ENCODE results near the gene AJAP1. TPM values are rescaled to one million over a fixed set of nuclear protein-coding genes. Genes with fewer than 3 reads are reported as not detected.

Gene AJAP1
- total RNA-seq, 1 donor from 2014 or later: not detected

DNA sequence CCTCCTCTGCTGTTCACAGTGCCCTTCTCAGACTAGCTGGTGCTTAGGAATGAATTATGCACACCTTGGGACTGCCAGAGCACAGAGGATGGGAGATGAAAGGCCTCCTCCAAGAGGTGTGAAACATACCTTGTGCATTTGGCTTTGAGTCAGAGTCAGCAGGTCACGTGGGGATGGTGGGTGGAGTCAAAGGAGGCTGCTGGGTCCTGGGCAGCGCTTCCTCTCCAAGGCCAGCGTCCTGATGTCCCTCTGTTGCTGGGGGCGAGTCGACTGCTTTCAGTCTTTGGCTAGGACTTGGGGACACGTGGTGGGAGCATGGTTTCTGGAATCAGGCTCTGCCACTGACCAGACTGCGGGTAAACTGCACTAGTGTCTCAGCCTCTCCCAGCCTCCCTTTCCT is 91.2 kb downstream of the AJAP1 start:
- ATAC-seq: no peak
- DNase-seq (ENCODE audit: missing footprints): no peak
- intact Hi-C loops (cut with DNase I): no loop called here

DNA sequence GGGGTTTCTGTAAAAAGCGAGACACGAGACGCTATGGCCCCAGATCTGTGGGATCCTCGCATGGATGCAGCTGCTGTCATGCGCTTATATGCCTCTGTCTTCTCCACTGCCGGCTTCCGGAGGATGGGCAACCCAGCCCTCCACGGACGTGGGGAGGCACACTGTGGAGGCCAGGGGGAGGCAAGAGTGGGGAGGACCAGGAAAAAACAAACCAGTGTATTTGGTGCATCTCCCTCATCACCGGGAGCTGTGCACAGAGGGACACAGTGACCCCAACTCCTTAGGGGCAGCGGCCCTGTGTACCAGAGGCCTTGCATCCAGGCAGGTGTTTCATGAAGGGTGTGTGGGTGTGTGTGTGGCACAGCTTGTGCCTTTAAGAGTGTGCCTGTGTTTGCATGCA is 95.0 kb downstream of the AJAP1 start:
- ATAC-seq: no peak
- no peak for DNase-seq (ENCODE audit: missing footprints)
- intact Hi-C loops (cut with DNase I): no loop called here

DNA sequence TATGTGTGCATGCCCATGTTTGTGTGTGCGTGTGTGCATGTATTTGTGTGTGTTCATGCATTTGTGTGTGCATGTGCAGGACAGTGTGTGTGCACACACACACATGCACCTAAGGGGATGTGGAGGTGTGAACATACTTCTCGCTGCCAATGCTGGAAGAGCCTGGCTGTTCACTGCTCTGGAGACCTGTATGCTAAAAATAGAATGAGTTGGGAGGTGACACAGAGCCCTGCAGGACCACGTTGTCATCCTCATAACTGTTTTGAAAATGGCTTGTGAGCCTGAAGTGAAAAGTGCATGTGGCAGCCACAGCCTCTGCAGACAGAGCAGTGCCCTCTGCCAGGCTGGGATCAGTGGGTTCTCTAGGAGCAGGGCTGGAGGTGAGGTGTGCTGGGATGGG is 95.8 kb downstream of the AJAP1 start:
- ATAC-seq (no peak), DNase-seq (ENCODE audit: missing footprints) (no peak)
- intact Hi-C loops (cut with DNase I): no loop called here

DNA sequence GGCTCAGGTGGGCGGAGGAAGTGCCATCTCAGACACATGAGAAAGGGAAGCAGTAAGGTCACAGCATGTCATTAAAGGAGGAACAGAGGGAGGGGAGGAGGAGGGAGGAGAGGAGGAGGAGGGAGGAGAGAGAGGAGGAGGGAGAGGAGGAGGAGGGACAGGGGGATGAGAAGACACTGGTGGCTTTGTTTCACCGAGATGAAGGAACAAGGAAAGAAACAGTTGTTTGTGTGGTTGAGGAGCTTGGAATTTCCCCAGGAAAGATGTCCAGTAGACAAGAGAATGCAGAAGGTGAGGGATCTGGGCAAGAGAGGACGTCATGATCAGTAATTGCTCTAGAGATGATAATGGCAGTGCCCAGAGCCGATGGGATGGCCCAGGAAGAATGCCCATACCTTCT is 97.7 kb downstream of the AJAP1 start:
- intact Hi-C loops (cut with DNase I): no loop called here
- no peak for ATAC-seq
- DNase-seq (ENCODE audit: missing footprints): no peak

DNA sequence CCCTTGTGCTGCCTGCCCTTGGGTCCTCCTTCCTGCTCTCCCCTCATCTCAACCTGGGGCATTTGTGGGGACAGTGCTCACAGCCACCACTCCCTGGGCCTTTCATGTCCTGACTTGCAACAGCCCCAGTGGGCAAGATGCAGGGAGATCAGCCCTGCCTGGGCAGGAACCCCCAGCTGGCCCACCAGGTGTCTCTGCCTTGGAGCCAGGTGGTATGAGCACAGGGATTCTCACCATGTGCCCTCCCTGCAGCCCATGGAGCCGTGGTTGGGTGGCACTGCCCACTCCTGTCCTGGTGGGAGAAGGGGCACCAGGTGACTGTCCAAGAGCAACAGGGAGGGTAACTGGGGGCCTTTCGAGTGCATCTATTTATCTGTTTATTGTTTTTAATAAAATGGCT is 100.4 kb downstream of the AJAP1 start:
- ATAC-seq (no peak), DNase-seq (ENCODE audit: missing footprints) (no peak)
- intact Hi-C loops (cut with DNase I): no loop called here

DNA sequence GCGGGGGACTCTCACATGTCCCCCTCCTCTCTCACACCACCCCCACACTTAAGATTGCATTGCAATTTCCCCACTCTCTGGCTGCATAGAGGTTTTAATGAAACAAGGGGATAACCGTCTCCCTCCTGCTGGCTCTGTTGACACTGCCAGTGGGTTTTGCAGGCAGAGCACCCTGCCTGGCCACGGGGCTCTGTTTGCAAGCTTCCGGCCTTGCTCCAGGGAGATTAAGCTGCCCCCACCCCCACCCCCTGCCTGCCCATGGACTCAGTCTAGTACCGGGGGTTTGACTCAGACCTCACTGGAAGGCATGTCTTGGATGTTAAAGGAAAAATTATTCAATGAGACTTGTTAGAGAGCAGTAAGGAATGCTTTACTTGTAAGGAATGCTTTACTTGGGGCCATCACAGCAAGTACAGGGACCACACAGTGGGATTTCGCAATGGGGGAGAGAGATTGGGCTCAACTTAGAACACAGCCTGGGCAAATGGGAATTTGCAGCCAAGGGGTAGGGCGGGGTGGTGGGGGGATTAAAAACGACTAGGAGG is 101.0 kb downstream of the AJAP1 start:
- DNase-seq (ENCODE audit: missing footprints) (no peak), ATAC-seq (no peak)
- intact Hi-C loops (cut with DNase I): no loop called here

GRCh38 chr1:4755864-4756504 is 101.6 kb downstream of the AJAP1 start:
- no peak for ATAC-seq
- intact Hi-C loops (cut with DNase I): no loop called here
- no peak for DNase-seq (ENCODE audit: missing footprints)

DNA sequence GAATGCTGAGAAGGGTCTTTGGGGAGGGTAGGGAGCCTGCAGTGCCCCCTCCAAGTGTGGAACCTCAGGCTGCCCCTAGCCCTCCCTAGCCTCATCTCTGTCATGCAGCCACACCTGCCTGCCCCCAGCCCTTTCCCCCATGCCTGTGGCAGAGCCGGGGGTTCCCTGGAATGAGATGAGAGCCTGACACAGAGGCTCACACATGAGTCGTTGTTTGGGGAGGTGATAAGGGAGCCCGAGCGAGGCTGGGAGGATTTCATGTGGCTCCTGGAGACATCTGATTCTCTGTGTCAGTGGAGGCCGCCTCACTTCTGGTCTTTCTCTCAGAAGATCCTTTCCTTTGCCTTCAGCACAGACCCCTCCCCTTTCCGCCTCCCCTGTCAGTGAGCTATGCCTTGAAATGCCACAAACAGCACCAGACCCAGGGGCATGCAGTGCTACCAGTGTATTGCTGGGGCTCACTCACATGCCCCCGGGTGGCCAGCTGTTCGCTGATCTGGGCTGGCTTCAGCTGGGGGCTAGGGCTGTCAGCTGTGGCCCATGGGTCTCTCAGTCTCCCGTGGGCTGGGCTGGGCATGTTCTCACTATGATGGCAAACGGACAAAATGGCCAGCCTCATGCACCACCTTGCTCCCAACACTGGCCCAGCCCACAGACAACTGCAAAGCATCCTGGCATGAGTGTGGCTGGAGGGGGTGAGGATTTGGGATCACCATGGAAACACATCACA is 102.6 kb downstream of the AJAP1 start:
- intact Hi-C loops (cut with DNase I): no loop called here
- DNase-seq (ENCODE audit: missing footprints): no peak
- ATAC-seq: no peak

DNA sequence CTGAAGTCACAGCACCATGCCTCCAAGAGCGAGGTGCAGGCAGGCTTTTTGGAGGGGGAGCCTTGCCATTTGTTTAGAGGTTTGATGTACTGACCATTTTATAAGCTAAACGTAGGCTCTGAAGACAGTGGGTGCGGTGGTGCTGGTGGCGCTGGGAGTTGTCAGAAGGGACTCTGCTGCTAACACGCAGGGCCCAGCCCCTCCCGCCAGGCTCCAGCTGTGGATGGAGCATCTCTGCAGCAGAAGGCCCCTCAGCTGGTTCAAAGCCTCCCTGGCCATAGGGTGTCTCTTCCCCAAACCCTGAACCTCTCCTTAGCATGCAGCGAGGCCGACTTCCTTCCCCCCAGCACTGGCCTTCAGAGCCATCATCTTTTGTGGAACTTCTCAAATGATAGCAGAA is 105.3 kb downstream of the AJAP1 start:
- ATAC-seq (no peak), DNase-seq (ENCODE audit: missing footprints) (no peak)
- intact Hi-C loops (cut with DNase I): no loop called here

GRCh38 chr1:4760088-4760487 is 105.7 kb downstream of the AJAP1 start:
- ATAC-seq (no peak), DNase-seq (ENCODE audit: missing footprints) (no peak)
- intact Hi-C loops (cut with DNase I): no loop called here

DNA sequence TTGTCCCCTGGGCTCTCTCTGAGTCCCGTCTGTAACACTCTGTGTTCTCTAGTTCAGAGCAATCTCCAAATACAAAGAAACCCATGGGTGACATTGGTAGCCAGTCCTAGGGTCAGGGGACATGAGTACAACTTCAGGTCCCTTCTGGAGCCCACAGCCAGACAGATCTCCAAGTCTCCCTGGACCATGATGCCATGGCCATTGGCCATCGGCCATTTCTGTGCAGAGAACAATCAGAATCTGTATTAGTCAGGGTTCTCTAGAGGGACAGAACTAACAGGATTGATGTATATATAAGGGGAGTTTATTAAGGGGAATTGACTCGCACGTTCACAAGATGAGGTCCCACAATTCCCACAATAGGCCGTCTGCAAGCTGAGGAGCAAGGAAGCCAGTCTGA is 106.9 kb downstream of the AJAP1 start:
- intact Hi-C loops (cut with DNase I): no loop called here
- DNase-seq (ENCODE audit: missing footprints): no peak
- ATAC-seq: no peak

DNA sequence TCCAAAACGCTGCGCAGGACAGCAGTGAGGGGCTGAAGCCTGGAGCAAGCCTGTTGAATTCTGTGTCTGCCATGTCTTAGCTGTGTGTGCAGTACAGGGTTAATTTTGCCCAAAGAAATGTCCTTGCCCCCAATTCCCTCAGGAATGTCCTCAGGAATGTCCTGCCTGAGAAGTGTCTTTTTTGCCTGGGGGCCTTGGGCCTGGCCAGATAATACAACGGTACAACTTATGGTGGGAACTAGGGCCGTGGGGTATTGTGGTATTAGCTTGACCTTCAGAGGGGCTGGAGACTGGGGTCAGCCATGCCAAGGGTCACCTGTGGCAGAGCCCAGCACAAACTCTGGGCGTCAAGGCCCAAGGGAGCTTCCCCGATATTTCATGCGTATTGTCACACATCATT is 107.7 kb downstream of the AJAP1 start:
- intact Hi-C loops (cut with DNase I): no loop called here
- ATAC-seq (no peak), DNase-seq (ENCODE audit: missing footprints) (no peak)

- ATAC-seq: no peak
- intact Hi-C loops (cut with DNase I): no loop called here
- no peak for DNase-seq (ENCODE audit: missing footprints)
Measured at GRCh38 chr1:4767308-4767707, 112.9 kb downstream of the AJAP1 start.

DNA sequence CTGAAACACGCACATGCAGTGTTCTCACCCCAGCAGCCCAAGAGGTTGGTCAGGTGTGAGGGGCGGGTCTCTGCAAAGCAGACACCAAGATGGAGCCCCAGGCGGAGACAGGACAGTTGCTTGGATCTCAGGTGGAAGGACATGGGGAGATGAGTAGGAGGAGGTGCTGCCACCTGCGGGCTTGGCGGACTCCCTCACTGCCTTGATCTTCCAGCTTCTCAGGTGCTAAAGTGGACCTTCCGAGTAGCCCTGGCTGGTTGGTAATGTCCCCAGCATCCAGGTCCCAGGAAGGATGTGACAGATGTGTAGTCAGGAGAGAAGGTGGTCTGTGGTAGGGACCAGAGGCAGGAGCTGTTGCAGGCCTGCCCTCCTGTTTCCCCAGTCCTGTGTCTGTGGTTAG is 114.1 kb downstream of the AJAP1 start:
- no peak for ATAC-seq
- DNase-seq (ENCODE audit: missing footprints): no peak
- intact Hi-C loops (cut with DNase I): no loop called here

DNA sequence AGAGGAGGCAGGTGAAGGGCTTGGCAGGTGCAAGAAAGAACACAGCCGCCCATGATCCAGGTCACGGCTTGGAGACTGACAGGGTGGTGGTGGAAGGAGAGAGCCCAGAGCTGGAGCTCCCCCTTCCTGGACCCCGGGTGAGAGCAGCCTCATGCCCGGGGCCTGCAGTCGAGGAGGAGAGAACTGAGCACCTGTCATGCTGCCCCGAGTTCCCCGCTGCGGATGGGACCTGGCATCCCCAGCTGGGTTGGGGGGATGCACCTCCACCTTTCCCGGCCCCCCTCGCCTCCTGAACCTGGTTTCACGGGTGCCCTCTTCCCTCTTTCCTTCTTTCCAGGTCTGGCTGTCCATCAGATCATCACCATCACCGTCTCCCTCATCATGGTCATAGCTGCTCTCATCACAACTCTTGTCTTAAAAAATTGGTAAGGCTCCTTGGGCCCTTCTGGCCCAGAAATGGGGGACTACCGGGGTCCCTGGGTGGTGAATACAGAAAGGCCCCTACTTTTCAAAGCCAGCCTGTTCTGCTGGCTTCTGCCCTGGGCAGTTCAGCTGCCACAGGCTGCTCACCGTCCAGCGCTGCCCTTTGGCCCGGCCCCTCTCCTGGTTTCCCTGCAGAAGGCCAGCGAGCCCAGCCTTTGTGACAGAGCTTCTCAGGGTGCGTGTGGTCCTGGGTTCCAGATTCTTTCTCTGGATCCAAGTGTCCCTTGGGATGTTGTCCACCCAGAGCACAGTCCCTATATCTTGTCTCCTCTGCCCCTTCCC is 115.3 kb downstream of the AJAP1 start:
- intact Hi-C loops (cut with DNase I): no loop called here
- ATAC-seq: no peak
- no peak for DNase-seq (ENCODE audit: missing footprints)

- no peak for DNase-seq (ENCODE audit: missing footprints)
- no peak for ATAC-seq
- intact Hi-C loops (cut with DNase I): no loop called here
Measured at GRCh38 chr1:4770713-4771112, 116.3 kb downstream of the AJAP1 start.

GRCh38 chr1:4771267-4771666 is 116.9 kb downstream of the AJAP1 start:
- no peak for DNase-seq (ENCODE audit: missing footprints)
- no peak for ATAC-seq
- intact Hi-C loops (cut with DNase I): no loop called here

DNA sequence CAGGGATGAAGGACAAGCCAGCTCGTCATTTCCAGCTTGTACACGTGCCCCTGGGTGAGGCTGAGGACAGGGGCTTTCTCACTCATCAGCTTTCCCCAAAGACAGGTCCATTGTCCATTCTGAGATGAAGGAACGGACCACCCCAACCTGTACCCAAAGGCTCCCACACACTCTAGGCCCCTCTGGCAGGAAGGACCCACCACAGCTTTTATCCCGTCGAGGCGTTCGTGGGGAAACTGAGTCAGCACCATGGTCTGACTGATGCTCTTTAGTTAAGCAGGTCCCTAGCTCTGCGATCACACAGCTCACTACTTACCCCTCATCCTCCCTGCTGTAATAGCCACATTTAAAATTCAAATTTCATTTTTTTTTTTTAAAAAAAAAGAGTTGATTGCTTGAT is 117.3 kb downstream of the AJAP1 start:
- ATAC-seq: no peak

GRCh38 chr1:4772294-4773010 is 118.0 kb downstream of the AJAP1 start:
- DNase-seq (ENCODE audit: missing footprints) (no peak), ATAC-seq (no peak)
- intact Hi-C loops (cut with DNase I): no loop called here

More for the DNA sequence above, 117.3 kb downstream of the AJAP1 start:
- DNase-seq (ENCODE audit: missing footprints): no peak
- intact Hi-C loops (cut with DNase I): no loop called here

All from Right ventricle myocardium inferior (tissue), 1 donor.